Measurements from ENCODE around the gene STK36. TPM values are rescaled to one million over a fixed set of nuclear protein-coding genes. Genes with fewer than 3 reads are reported as not detected.

Gene STK36
- total RNA-seq, 1 experiment from 2014 or later, result 38.7 TPM

- Histone ChIP-seq H4K91ac (ENCODE audit: insufficient read length, low read depth, low read length) (no peak overlapping the region), H3K18ac (ENCODE audit: insufficient read length, low read depth, low read length) (no peak overlapping the region), H3K23me2 (ENCODE audit: insufficient read length, low read depth, low read length, poor library complexity, severe bottlenecking) (no peaks in the 10 kb centered on the region), H3K9ac (ENCODE audit: extremely low read depth, insufficient read length, low read length) (no peak overlapping the region), H2AK5ac (ENCODE audit: insufficient read length, low read length) (no peak overlapping the region), H3K14ac (ENCODE audit: insufficient read depth, low read length) (no peak overlapping the region), H3T11ph (ENCODE audit: low read length) (no peak overlapping the region), H3K27me3 (ENCODE audit: insufficient read depth, low read length) (no peaks in the 10 kb centered on the region), H2BK12ac (ENCODE audit: insufficient read length, low read depth, low read length) (no peak overlapping the region), H3K4me2 (ENCODE audit: insufficient read depth, insufficient read length, low read length) (no peak overlapping the region), H3K27ac (ENCODE audit: insufficient read length, low read depth, low read length) (no peak overlapping the region), H3K79me2 (ENCODE audit: insufficient read depth, low read length) (no peaks in the 10 kb centered on the region), H2AFZ (ENCODE audit: low read length) (no peak overlapping the region), H2BK20ac (ENCODE audit: low read depth, low read length, poor library complexity, severe bottlenecking) (no peak overlapping the region), H3K4me1 (ENCODE audit: insufficient read depth, low read length) (no peaks in the 10 kb centered on the region), H3K4ac (ENCODE audit: low read depth, low read length) (no peak overlapping the region), H3K9me3 (ENCODE audit: control insufficient read depth, low read depth, low read length) (no peaks in the 10 kb centered on the region), H4K20me1 (ENCODE audit: control insufficient read depth, insufficient read depth, insufficient read length) (no peaks in the 10 kb centered on the region), H3K79me1 (ENCODE audit: insufficient read depth, low read depth, low read length, poor library complexity, severe bottlenecking) (no peaks in the 10 kb centered on the region), H3K56ac (ENCODE audit: insufficient read length, low read depth, low read length) (no peak overlapping the region), H4K5ac (ENCODE audit: insufficient read length, low read depth, low read length) (no peak overlapping the region), H2BK15ac (ENCODE audit: low read depth, low read length) (no peak overlapping the region), H2BK5ac (ENCODE audit: insufficient read length, low read length) (no peak overlapping the region), H4K8ac (replicated peaks; ENCODE audit: insufficient read length, low read depth, low read length) (no peak overlapping the region), H2BK120ac (ENCODE audit: low read depth, low read length, poor library complexity, severe bottlenecking) (no peak overlapping the region), H3K23ac (ENCODE audit: insufficient read length, low read depth, low read length) (no peak overlapping the region)
- Mint-ChIP-seq H3K36me3 (ENCODE audit: insufficient read depth in 1 of 3, low read depth in 3 of 3) (peaks cover 54 to 90% (median 73%) of the 10 kb centered on the region in 3 experiments), H3K9me3 (no peaks in the 10 kb centered on the region), H3K27me3 (ENCODE audit: low read depth) (no peaks in the 10 kb centered on the region), H3K4me3 (no peak overlapping the region), H3K4me1 (no peaks in the 10 kb centered on the region), H3K27ac (peak overlapping the region in 1 of 3 experiments; percentile 62; a peak in 1 of 7 replicates)
- DNase-seq, result no peak
- no CpG with 5 or more reads among the region's 10 CpGs for WGBS (ENCODE audit: extremely low coverage, insufficient read length, low lambda C conversion rate)
- no peak for TF ChIP-seq CTCF (conservative IDR thresholded peaks at IDR 0.05)
These were observed 75.1 kb downstream of the STK36 start for GRCh38 chr2:218746960-218747359.

Data from H9 (cell line).